ENCODE results near the gene APCDD1. TPM values are rescaled to one million over a fixed set of nuclear protein-coding genes. Genes with fewer than 3 reads are reported as not detected.

APCDD1 gene
- total and polyA plus RNA-seq, 2 donors (not counting 1 experiment from before 2014, with no cell fraction given), result 15.3 to 17.3 TPM

DNA sequence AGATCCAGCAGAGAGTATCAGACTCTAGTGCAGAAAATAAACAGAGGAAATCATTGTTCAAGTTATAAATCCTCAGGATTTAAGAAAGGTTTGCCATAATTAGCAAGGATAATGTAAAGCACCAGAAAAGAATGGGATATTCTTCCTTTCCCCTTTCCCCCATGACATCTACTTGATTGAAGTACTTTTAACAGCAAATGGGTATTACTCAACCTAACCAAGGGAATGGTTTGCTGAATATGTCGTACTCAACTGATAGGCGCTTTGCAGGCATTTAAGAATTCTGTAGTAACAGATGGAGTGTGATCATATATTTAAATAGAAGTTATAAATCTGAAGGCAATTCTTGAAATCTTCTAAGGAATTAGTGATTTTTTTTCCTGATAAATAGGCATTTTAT lies 2.7 kb downstream of the APCDD1 start:
- no peak for DNase-seq (ENCODE audit: low read depth in 2 of 2)
- Histone ChIP-seq H3K4me2 (ENCODE audit: extremely low read depth, insufficient read depth, low read length) (no peak overlapping the region), H3K27ac (ENCODE audit: insufficient read depth, low read length) (no peak overlapping the region), H3K36me3 (ENCODE audit: control insufficient read depth, insufficient read depth, low read length) (no peaks in the 10 kb centered on the region), H3K9me3 (ENCODE audit: control insufficient read depth, insufficient read depth, low read depth, low read length) (no peaks in the 10 kb centered on the region), H3K4me3 (replicated peaks in 1 of 4; ENCODE audit: control extremely low read depth in 1 of 4, insufficient read depth in 1 of 4, low read depth in 3 of 4, low read length in 4 of 4) (peak overlapping the region in 1 of 4 experiments; percentile 65), H3K4me1 (ENCODE audit: control insufficient read depth, extremely low read depth, insufficient read depth, low read length) (peaks cover 2% of the 10 kb centered on the region), H4K20me1 (ENCODE audit: control insufficient read depth, extremely low read depth, insufficient read depth, low read length) (no peaks in the 10 kb centered on the region), H3K27me3 (ENCODE audit: control insufficient read depth, insufficient read depth, low read length) (peaks cover 14% of the 10 kb centered on the region), H2AFZ (ENCODE audit: low read length) (no peak overlapping the region), H3K9ac (ENCODE audit: insufficient read depth, low read length) (no peak overlapping the region), H3K79me2 (ENCODE audit: control insufficient read depth, insufficient read depth, low read length) (no peaks in the 10 kb centered on the region)
- no peak for TF ChIP-seq EZH2 (IDR thresholded peaks at IDR 0.05; ENCODE audit: low read length, missing control alignments)

DNA sequence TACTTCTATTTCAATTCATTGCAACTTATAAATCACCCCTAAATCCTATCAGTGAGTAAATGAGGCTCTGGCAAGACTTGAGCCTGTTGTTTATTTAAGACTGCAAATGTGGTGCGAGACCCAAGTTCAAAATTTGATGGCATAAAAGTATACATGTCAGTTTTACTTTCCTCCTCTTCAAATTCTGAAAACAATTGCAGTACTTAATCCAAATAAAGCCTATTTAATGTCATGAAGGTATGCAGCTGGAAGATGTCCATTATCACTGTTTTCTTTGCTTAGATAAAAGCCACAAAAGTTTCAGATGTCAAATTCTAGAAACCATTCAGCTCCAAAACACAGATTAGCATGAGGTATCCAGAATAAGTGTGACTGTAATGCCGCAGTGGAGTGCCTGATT lies 3.3 kb downstream of the APCDD1 start:
- Histone ChIP-seq H3K27ac (ENCODE audit: insufficient read depth, low read length) (no peak overlapping the region), H3K9ac (ENCODE audit: insufficient read depth, low read length) (no peak overlapping the region), H3K79me2 (ENCODE audit: control insufficient read depth, insufficient read depth, low read length) (no peaks in the 10 kb centered on the region), H3K9me3 (ENCODE audit: control insufficient read depth, insufficient read depth, low read depth, low read length) (no peaks in the 10 kb centered on the region), H2AFZ (ENCODE audit: low read length) (no peak overlapping the region), H3K36me3 (ENCODE audit: control insufficient read depth, insufficient read depth, low read length) (no peaks in the 10 kb centered on the region), H3K4me1 (ENCODE audit: control insufficient read depth, extremely low read depth, insufficient read depth, low read length) (peaks cover 2% of the 10 kb centered on the region), H4K20me1 (ENCODE audit: control insufficient read depth, extremely low read depth, insufficient read depth, low read length) (no peaks in the 10 kb centered on the region), H3K27me3 (ENCODE audit: control insufficient read depth, insufficient read depth, low read length) (peaks cover 11% of the 10 kb centered on the region), H3K4me2 (ENCODE audit: extremely low read depth, insufficient read depth, low read length) (no peak overlapping the region), H3K4me3 (replicated peaks in 1 of 4; ENCODE audit: control extremely low read depth in 1 of 4, insufficient read depth in 1 of 4, low read depth in 3 of 4, low read length in 4 of 4) (no peak overlapping the region)
- peak in 1 of 2 donors; percentile 42 for DNase-seq (ENCODE audit: low read depth in 2 of 2)
- no peak for TF ChIP-seq EZH2 (IDR thresholded peaks at IDR 0.05; ENCODE audit: low read length, missing control alignments)
- TF ChIP-seq, protein P1, sequence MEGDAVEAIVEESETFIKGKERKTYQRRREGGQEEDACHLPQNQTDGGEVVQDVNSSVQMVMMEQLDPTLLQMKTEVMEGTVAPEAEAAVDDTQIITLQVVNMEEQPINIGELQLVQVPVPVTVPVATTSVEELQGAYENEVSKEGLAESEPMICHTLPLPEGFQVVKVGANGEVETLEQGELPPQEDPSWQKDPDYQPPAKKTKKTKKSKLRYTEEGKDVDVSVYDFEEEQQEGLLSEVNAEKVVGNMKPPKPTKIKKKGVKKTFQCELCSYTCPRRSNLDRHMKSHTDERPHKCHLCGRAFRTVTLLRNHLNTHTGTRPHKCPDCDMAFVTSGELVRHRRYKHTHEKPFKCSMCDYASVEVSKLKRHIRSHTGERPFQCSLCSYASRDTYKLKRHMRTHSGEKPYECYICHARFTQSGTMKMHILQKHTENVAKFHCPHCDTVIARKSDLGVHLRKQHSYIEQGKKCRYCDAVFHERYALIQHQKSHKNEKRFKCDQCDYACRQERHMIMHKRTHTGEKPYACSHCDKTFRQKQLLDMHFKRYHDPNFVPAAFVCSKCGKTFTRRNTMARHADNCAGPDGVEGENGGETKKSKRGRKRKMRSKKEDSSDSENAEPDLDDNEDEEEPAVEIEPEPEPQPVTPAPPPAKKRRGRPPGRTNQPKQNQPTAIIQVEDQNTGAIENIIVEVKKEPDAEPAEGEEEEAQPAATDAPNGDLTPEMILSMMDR (conservative IDR thresholded peaks at IDR 0.05 in 1 of 2, IDR thresholded peaks at IDR 0.05 in 1 of 2; ENCODE audit: low read depth in 1 of 2, low read length in 2 of 2), result no peak

DNA sequence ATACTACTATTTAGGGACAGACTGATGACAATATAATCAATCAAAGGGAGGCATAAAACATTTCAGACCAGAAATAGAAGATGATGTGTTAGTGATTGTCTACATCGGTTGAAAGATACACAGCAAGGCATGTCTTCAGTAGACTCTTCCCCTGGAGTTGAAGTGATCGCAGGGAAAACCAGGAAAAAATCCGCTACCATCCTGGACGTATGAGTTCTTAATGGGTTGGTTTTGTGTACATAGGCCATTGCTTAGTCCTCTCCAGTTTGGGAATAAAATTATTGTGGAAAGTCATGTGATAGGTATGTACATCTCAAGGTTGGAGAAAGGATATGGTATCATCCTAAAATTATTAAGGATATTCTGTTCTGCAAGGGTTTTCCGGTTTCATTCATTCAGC lies 4.3 kb downstream of the APCDD1 start:
- H3K27ac ChIP-seq (ENCODE audit: insufficient read depth, low read length), result no peak overlapping the region
- no peak overlapping the region for H3K4me2 ChIP-seq (ENCODE audit: extremely low read depth, insufficient read depth, low read length)
- no peaks in the 10 kb centered on the region for H3K36me3 ChIP-seq (ENCODE audit: control insufficient read depth, insufficient read depth, low read length)

More for the DNA sequence above, 4.3 kb downstream of the APCDD1 start:
- Histone ChIP-seq H3K27me3 (ENCODE audit: control insufficient read depth, insufficient read depth, low read length) (peaks cover 11% of the 10 kb centered on the region), H3K9me3 (ENCODE audit: control insufficient read depth, insufficient read depth, low read depth, low read length) (no peaks in the 10 kb centered on the region), H3K4me1 (ENCODE audit: control insufficient read depth, extremely low read depth, insufficient read depth, low read length) (peaks cover 2% of the 10 kb centered on the region), H3K79me2 (ENCODE audit: control insufficient read depth, insufficient read depth, low read length) (no peaks in the 10 kb centered on the region), H2AFZ (ENCODE audit: low read length) (no peak overlapping the region), H4K20me1 (ENCODE audit: control insufficient read depth, extremely low read depth, insufficient read depth, low read length) (no peaks in the 10 kb centered on the region), H3K4me3 (replicated peaks in 1 of 4; ENCODE audit: control extremely low read depth in 1 of 4, insufficient read depth in 1 of 4, low read depth in 3 of 4, low read length in 4 of 4) (no peak overlapping the region), H3K9ac (ENCODE audit: insufficient read depth, low read length) (no peak overlapping the region)
- DNase-seq (ENCODE audit: low read depth in 2 of 2), result no peak
- TF ChIP-seq, protein P1 (conservative IDR thresholded peaks at IDR 0.05 in 1 of 2, IDR thresholded peaks at IDR 0.05 in 1 of 2; ENCODE audit: low read depth in 1 of 2, low read length in 2 of 2), result no peak
- TF ChIP-seq EZH2 (IDR thresholded peaks at IDR 0.05; ENCODE audit: low read length, missing control alignments), result no peak
